Right lung (tissue), 5 donors: ENCODE results near the gene ART1. TPM values are rescaled to one million over a fixed set of nuclear protein-coding genes. Genes with fewer than 3 reads are reported as not detected.

Experiments used
- DNase-seq, 2 donors: peaks; one replicate each; pipeline ENCODE4 v3.0.0-alpha.2; 2013
- polyA plus RNA-seq, 5 donors: library from polyadenylated mRNA; unstranded; fragments of 120-200 nt; gene quantifications; one replicate each; pipeline versions ENCODE4 v1.2.1 to v1.2.3, GENCODE V29; 2013; ENCODE audit warnings: inconsistent platforms in 1 of 5, low replicate concordance in 1 of 5; ENCODE audit not compliant: insufficient read length in 5 of 5, insufficient read depth in 1 of 5

ART1 gene
- polyA plus RNA-seq, 5 donors, result 0.13 to 0.31 (median 0.24) TPM; not detected in 2

- DNase-seq, result no peak
Observed at GRCh38 chr11:3712274-3712673, 67.3 kb downstream of the ART1 start.

Other genes with a start within 250 kb of the ART1 start
- gene ART5, start 3.1 kb upstream of the ART1 start, polyA plus RNA-seq, result 1 to 10 TPM; 1.0 to 2.1 (median 1.1) TPM
- gene CHRNA10, start 26.3 kb downstream of the ART1 start, polyA plus RNA-seq, result 1 to 10 TPM; 1.7 to 3.3 (median 2.4) TPM
- 10 to 100 TPM; 57.9 to 79.0 (median 65.4) TPM for gene NUP98, start 152.4 kb downstream of the ART1 start, polyA plus RNA-seq
- 10 to 100 TPM; 42.7 to 55.4 (median 50.2) TPM for gene PGAP2, start 163.4 kb downstream of the ART1 start, polyA plus RNA-seq
- gene RHOG, start 195.8 kb downstream of the ART1 start, polyA plus RNA-seq, result 10 to 100 TPM; 21.0 to 36.0 (median 24.7) TPM
- gene STIM1, start 210.5 kb downstream of the ART1 start, polyA plus RNA-seq, result 10 to 100 TPM; 38.6 to 51.9 (median 41.6) TPM